ENCODE measurements around the gene ZNF618.

GRCh38 chr9:114050226-114050568, 174.1 kb downstream of the ZNF618 start:
- TF ChIP-seq EZH2 (IDR thresholded peaks at IDR 0.05; ENCODE audit: insufficient read depth, poor library complexity, severe bottlenecking) = no peak
- no peak for TF ChIP-seq EZH2phosphoT487 (IDR thresholded peaks at IDR 0.05; ENCODE audit: insufficient read depth, low read depth)
